Smooth muscle cell (in vitro differentiated cells): ENCODE results near the gene KRTAP10-1. TPM values are rescaled to one million over a fixed set of nuclear protein-coding genes. Genes with fewer than 3 reads are reported as not detected.

Source experiments
- DNase-seq: peaks from one replicate; lab custom pipeline; 2025; ENCODE audit not compliant: unreplicated experiment; lab: John Stamatoyannopoulos, UW
- H2AFZ ChIP-seq: fragments of 200-600 bp; sonication (generic); 2 replicates; pipeline ENCODE4 v1.6.0; 2016; ENCODE audit warnings: antibody characterized with exemption, low read depth, mild to moderate bottlenecking
- H3F3A ChIP-seq: fragments of 200-600 bp; sonication (generic); 2 replicates; pipeline ENCODE4 v1.6.0; 2017; ENCODE audit warnings: antibody characterized with exemption, low read depth
- H3K27ac ChIP-seq: fragments of 200-600 bp; sonication (generic); 2 replicates; pipeline ENCODE4 v1.5.1; 2016; ENCODE audit warnings: low read depth, mild to moderate bottlenecking
- H3K27me3 ChIP-seq: fragments of 200-600 bp; sonication (generic); 2 replicates; pipeline ENCODE4 v1.6.1; 2016; ENCODE audit warnings: low read depth, mild to moderate bottlenecking
- H3K36me3 ChIP-seq: fragments of 200-600 bp; sonication (generic); 2 replicates; pipeline ENCODE4 v1.5.1; 2016; ENCODE audit warnings: low read depth
- H3K4me1 ChIP-seq: fragments of 200-600 bp; sonication (generic); 2 replicates; pipeline ENCODE4 v1.5.1; 2016; ENCODE audit warnings: low read depth
- H3K4me2 ChIP-seq: fragments of 200-600 bp; sonication (generic); 2 replicates; pipeline ENCODE4 v1.6.0; 2016; ENCODE audit warnings: mild to moderate bottlenecking
- H3K4me3 ChIP-seq: fragments of 200-600 bp; sonication (generic); 2 replicates; pipeline ENCODE4 v1.5.1; 2016; ENCODE audit warnings: mild to moderate bottlenecking
- H3K79me2 ChIP-seq: fragments of 200-600 bp; sonication (generic); 2 replicates; pipeline ENCODE4 v1.6.0; 2016; ENCODE audit warnings: low read depth, mild to moderate bottlenecking
- H3K9ac ChIP-seq: fragments of 200-600 bp; sonication (generic); 2 replicates; pipeline ENCODE4 v1.6.0; 2016; ENCODE audit warnings: low read depth
- H3K9me3 ChIP-seq: fragments of 200-600 bp; sonication (generic); replicated peaks from 2 replicates; pipeline ENCODE4 v1.5.1; 2016; ENCODE audit warnings: low read depth
- H4K20me1 ChIP-seq: fragments of 200-600 bp; sonication (generic); 2 replicates; pipeline ENCODE4 v1.6.0; 2016; ENCODE audit warnings: low read depth
- CTCF ChIP-seq: fragments of 200-600 bp; sonication (generic); IDR thresholded peaks from 2 replicates; pipeline ENCODE4 v1.5.1; 2017; ENCODE audit warnings: borderline replicate concordance, mild to moderate bottlenecking, antibody characterized with exemption; ENCODE audit not compliant: insufficient read depth, poor library complexity, severe bottlenecking
- WGBS: methylation state at CpG from one replicate; pipeline ENCODE4 v1.1.7; 2016; ENCODE audit warnings: low lambda C conversion rate; 5-methylcytosine and 5-hydroxymethylcytosine counted together
- polyA plus RNA-seq: library from polyadenylated mRNA; unstranded; fragments of >200 nt; fragmentation: Nextera tagmentation; extraction: Ambion mirVana; gene quantifications from 2 replicates; pipeline ENCODE4 v1.2.1, GENCODE V29; 2016
- total RNA-seq: library from RNA; depleted of rRNA; stranded (reverse); fragments of >200 nt; gene quantifications from 2 replicates; pipeline ENCODE4 v1.2.3, GENCODE V29; 2014

Gene KRTAP10-1
- total and polyA plus RNA-seq, 2 experiments from 2014 or later: not detected

- Histone ChIP-seq H3K27me3 (no peaks in the 10 kb centered on the region), H3K4me1 (no peaks in the 10 kb centered on the region), H3K79me2 (no peaks in the 10 kb centered on the region), H3K9ac (no peak overlapping the region), H3K9me3 (no peaks in the 10 kb centered on the region), H3K36me3 (no peaks in the 10 kb centered on the region), H3F3A (no peaks in the 10 kb centered on the region), H3K27ac (no peak overlapping the region), H2AFZ (no peak overlapping the region), H3K4me3 (no peak overlapping the region), H4K20me1 (no peaks in the 10 kb centered on the region), H3K4me2 (no peak overlapping the region)
- 89% methylated on average over 23 of the region's 23 CpGs for WGBS
- no peak for TF ChIP-seq CTCF
- DNase-seq: no peak
These were observed 10.4 kb downstream of the KRTAP10-1 start for GRCh38 chr21:44529503-44530125.

- H2AFZ ChIP-seq: no peak overlapping the region
- H3F3A ChIP-seq: no peaks in the 10 kb centered on the region
- no peak overlapping the region for H3K4me2 ChIP-seq
- TF ChIP-seq CTCF: no peak
- H3K27ac ChIP-seq: no peak overlapping the region
- H3K27me3 ChIP-seq: no peaks in the 10 kb centered on the region
- no peaks in the 10 kb centered on the region for H3K9me3 ChIP-seq
- no peak overlapping the region for H3K9ac ChIP-seq
- H4K20me1 ChIP-seq: no peaks in the 10 kb centered on the region
- no peaks in the 10 kb centered on the region for H3K79me2 ChIP-seq
- no peak for DNase-seq
- WGBS: 96% methylated on average over 15 of the region's 17 CpGs
- H3K4me1 ChIP-seq: no peaks in the 10 kb centered on the region
- no peaks in the 10 kb centered on the region for H3K36me3 ChIP-seq
- H3K4me3 ChIP-seq: no peak overlapping the region
These were observed 11.0 kb downstream of the KRTAP10-1 start for GRCh38 chr21:44529011-44529421.

- WGBS: 86% methylated on average over 10 of the region's 10 CpGs
- DNase-seq: no peak
- no peaks in the 10 kb centered on the region for H3K9me3 ChIP-seq
- H3K9ac ChIP-seq: no peak overlapping the region
- H3F3A ChIP-seq: no peaks in the 10 kb centered on the region
- H3K27ac ChIP-seq: no peak overlapping the region
- H2AFZ ChIP-seq: no peak overlapping the region
- H3K27me3 ChIP-seq: no peaks in the 10 kb centered on the region
- H4K20me1 ChIP-seq: no peaks in the 10 kb centered on the region
- no peaks in the 10 kb centered on the region for H3K79me2 ChIP-seq
- TF ChIP-seq CTCF: no peak
- no peaks in the 10 kb centered on the region for H3K36me3 ChIP-seq
- no peaks in the 10 kb centered on the region for H3K4me1 ChIP-seq
- H3K4me3 ChIP-seq: no peak overlapping the region
- H3K4me2 ChIP-seq: no peak overlapping the region
These were observed 11.4 kb downstream of the KRTAP10-1 start for GRCh38 chr21:44528634-44528995.

- Histone ChIP-seq H4K20me1 (no peaks in the 10 kb centered on the region), H3K36me3 (no peaks in the 10 kb centered on the region), H3K4me1 (no peaks in the 10 kb centered on the region), H3K9ac (no peak overlapping the region), H3K9me3 (no peaks in the 10 kb centered on the region), H3K4me2 (no peak overlapping the region), H3K27me3 (no peaks in the 10 kb centered on the region), H3K27ac (no peak overlapping the region), H2AFZ (no peak overlapping the region), H3F3A (no peaks in the 10 kb centered on the region), H3K4me3 (no peak overlapping the region), H3K79me2 (no peaks in the 10 kb centered on the region)
- whole genome bisulfite sequencing: 90% methylated on average over 18 of the region's 18 CpGs
- no peak for DNase-seq
- TF ChIP-seq CTCF: no peak
These were observed 11.9 kb downstream of the KRTAP10-1 start for GRCh38 chr21:44527983-44528633.
